Endothelial cell of umbilical vein (primary cell): ENCODE data around the gene EMID1. TPM values are rescaled to one million over a fixed set of nuclear protein-coding genes. Genes with fewer than 3 reads are reported as not detected.

Source experiments
- BruUV-seq: library from RNA; stranded (reverse); fragments of 400-500 nt; replicated peaks from 2 replicates; lab custom pipeline; 2021; lab: Mats Ljungman, UMichigan
- CTCF ChIA-PET: fragments of 300-600, 350-600 bp; sonication (Branson Sonifier 250); formaldehyde crosslinking; loops from one replicate; lab custom pipeline; 2021; ENCODE audit warnings: antibody characterized with exemption, inconsistent platforms; lab: Charles Lee
- POLR2A ChIA-PET: fragments of 300-600, 350-600 bp; sonication (Branson Sonifier 250); formaldehyde crosslinking; loops from one replicate; lab custom pipeline; 2021; ENCODE audit warnings: antibody characterized with exemption, inconsistent platforms; lab: Charles Lee
- DNase-seq: peaks from one replicate; pipeline ENCODE4 v3.0.0-alpha.2; 2011; ENCODE audit warnings: low read depth, low spot score
- FAIRE-seq: peaks from 2 replicates; lab custom pipeline; 2011; peaks lifted over from hg19 to GRCh38; lab: Jason Lieb, UNC
- H2AFZ ChIP-seq: 2 replicates; pipeline ENCODE4 v1.6.0; 2012; ENCODE audit warnings: low read depth, low read length, control low read depth, inconsistent platforms
- H3K27ac ChIP-seq: 2 replicates; pipeline ENCODE4 v1.5.1; 2011; ENCODE audit warnings: low read depth, mild to moderate bottlenecking, control low read depth, low read length, moderate library complexity; ENCODE audit not compliant: insufficient read depth
- H3K27me3 ChIP-seq, 2 experiments: 2 replicates each; pipeline versions ENCODE4 v1.6.0 to v1.6.1; 2011; ENCODE audit warnings: low read length in 2 of 2, mixed read lengths in 1 of 2; ENCODE audit not compliant: control insufficient read depth in 2 of 2, insufficient read depth in 2 of 2
- H3K36me3 ChIP-seq, 2 experiments: 2 replicates in 1 of 2; 3 replicates in 1 of 2; pipeline ENCODE4 v1.5.1; 2011; ENCODE audit warnings: low read length in 2 of 2, mild to moderate bottlenecking in 1 of 2, moderate library complexity in 1 of 2; ENCODE audit not compliant: control insufficient read depth in 2 of 2, insufficient read depth in 2 of 2; ENCODE audit errors: extremely low read depth in 1 of 2
- H3K4me1 ChIP-seq: 3 replicates; pipeline ENCODE4 v1.5.1; 2011; ENCODE audit warnings: mild to moderate bottlenecking, low read length; ENCODE audit not compliant: control insufficient read depth, insufficient read depth; ENCODE audit errors: extremely low read depth
- H3K4me2 ChIP-seq: 2 replicates; pipeline ENCODE4 v1.6.1; 2011; ENCODE audit warnings: low read length, control low read depth, mixed read lengths; ENCODE audit not compliant: insufficient read depth
- H3K4me3 ChIP-seq, 3 experiments: fragments of 200-600 bp in 1 of 3; sonication (generic), shearing (Covaris generic) in 1 of 3; replicated peaks in 1 of 3; 2 replicates each; pipeline ENCODE4 v1.5.1; 2011 to 2016; ENCODE audit warnings: control low read depth in 3 of 3, low read length in 3 of 3, mild to moderate bottlenecking in 2 of 3, inconsistent platforms in 1 of 3, low read depth in 1 of 3, moderate library complexity in 1 of 3; ENCODE audit not compliant: insufficient read depth in 1 of 3
- H3K79me2 ChIP-seq: 2 replicates; pipeline ENCODE4 v1.6.0; 2012; ENCODE audit warnings: low read length, inconsistent platforms; ENCODE audit not compliant: control insufficient read depth, insufficient read depth
- H3K9ac ChIP-seq: replicated peaks from 2 replicates; pipeline ENCODE3; 2011; ENCODE audit warnings: low read length, control low read depth; ENCODE audit not compliant: insufficient read depth; ENCODE audit errors: extremely low read depth
- H3K9me1 ChIP-seq: replicated peaks from 3 replicates; pipeline ENCODE4 v1.6.0; 2011; ENCODE audit warnings: mild to moderate bottlenecking, low read length; ENCODE audit not compliant: control insufficient read depth, insufficient read depth; ENCODE audit errors: extremely low read depth
- H3K9me3 ChIP-seq: replicated peaks from 2 replicates; pipeline ENCODE4 v1.5.1; 2012; ENCODE audit warnings: low read length, inconsistent platforms; ENCODE audit not compliant: control insufficient read depth, insufficient read depth
- H4K20me1 ChIP-seq: replicated peaks from 2 replicates; pipeline ENCODE3; 2011; ENCODE audit warnings: mild to moderate bottlenecking, low read length; ENCODE audit not compliant: control insufficient read depth, insufficient read depth; ENCODE audit errors: extremely low read depth
- EZH2 ChIP-seq: IDR thresholded peaks from 2 replicates; pipeline ENCODE4 v1.6.1; 2012; ENCODE audit warnings: borderline replicate concordance, low read depth, mild to moderate bottlenecking, moderate library complexity, low read length, inconsistent platforms; ENCODE audit not compliant: severe bottlenecking
- FOS ChIP-seq: IDR thresholded peaks from 2 replicates; pipeline ENCODE4 v1.6.1; 2011; ENCODE audit warnings: mild to moderate bottlenecking, low read length, moderate library complexity, borderline replicate concordance; ENCODE audit not compliant: insufficient read depth
- GATA2 ChIP-seq: IDR thresholded peaks from 2 replicates; pipeline ENCODE4 v1.7.0; 2011; ENCODE audit warnings: low read depth, mild to moderate bottlenecking, moderate library complexity, mixed read lengths, low read length; ENCODE audit not compliant: insufficient read length, insufficient read depth
- JUN ChIP-seq: IDR thresholded peaks from 2 replicates; pipeline ENCODE4 v1.6.1; 2011; ENCODE audit warnings: borderline replicate concordance, low read depth; ENCODE audit not compliant: insufficient read length, insufficient read depth
- MYC ChIP-seq: IDR thresholded peaks from one replicate; pipeline ENCODE4 v1.6.1; 2011; ENCODE audit warnings: mild to moderate bottlenecking, low read depth, low read length
- POLR2A ChIP-seq: IDR thresholded peaks from 2 replicates; pipeline ENCODE4 v1.6.1; 2012; ENCODE audit warnings: low read depth, mild to moderate bottlenecking, control low read depth, low read length
- POLR2AphosphoS5 ChIP-seq: IDR thresholded peaks from 2 replicates; pipeline ENCODE4 v1.6.1; 2012; ENCODE audit warnings: low read depth, mild to moderate bottlenecking, control low read depth, low read length, moderate library complexity; ENCODE audit not compliant: insufficient read depth
- dilution Hi-C: fragments of 300-500 bp; cut with MboI; formaldehyde crosslinking; loops from one replicate; pipeline ENCODE4 v1.15.0; 2019; ENCODE audit warnings: low sequenced_read_pairs; ENCODE audit not compliant: extremely low pct_ligation_motif_present
- intact Hi-C: fragments of 100-400 bp; cut with micrococcal nuclease; formaldehyde crosslinking; loops from one replicate; pipeline ENCODE4 v1.10.0; 2022
- polyA plus RNA-seq, 4 experiments: library from polyadenylated mRNA; depleted of rRNA in 3 of 4; stranded (reverse) in 3 of 4; unstranded in 1 of 4; fragments of >200 nt; gene quantifications; 2 replicates each; pipeline versions ENCODE4 v1.2.1 to v1.2.3, GENCODE V29; 2011 to 2012; ENCODE audit warnings: missing spikeins in 1 of 4
- total RNA-seq: library from RNA; stranded (reverse); gene quantifications from 2 replicates; pipeline ENCODE4 v1.2.3, GENCODE V29; 2021
- TF ChIP-seq, protein P1 (sequence below): IDR thresholded peaks from 2 replicates; pipeline ENCODE4 v1.6.1; 2011; ENCODE audit not compliant: insufficient read depth, insufficient read length
- TF ChIP-seq, protein P2 (sequence below), 2 donors: IDR thresholded peaks; 1 replicate in 1 of 2; 2 replicates in 1 of 2; pipeline ENCODE4 v1.5.1; 2011; ENCODE audit warnings: low read length in 2 of 2, mild to moderate bottlenecking in 2 of 2, moderate library complexity in 2 of 2, control low read depth in 1 of 2, inconsistent platforms in 1 of 2, low read depth in 1 of 2; ENCODE audit not compliant: insufficient read depth in 1 of 2; ENCODE audit errors: extremely low read depth in 1 of 2

EMID1 gene
- total and polyA plus RNA-seq, 2 donors (not counting 3 experiments of a cell fraction or from before 2014, with no cell fraction given), result 0.51 to 0.75 TPM

DNA sequence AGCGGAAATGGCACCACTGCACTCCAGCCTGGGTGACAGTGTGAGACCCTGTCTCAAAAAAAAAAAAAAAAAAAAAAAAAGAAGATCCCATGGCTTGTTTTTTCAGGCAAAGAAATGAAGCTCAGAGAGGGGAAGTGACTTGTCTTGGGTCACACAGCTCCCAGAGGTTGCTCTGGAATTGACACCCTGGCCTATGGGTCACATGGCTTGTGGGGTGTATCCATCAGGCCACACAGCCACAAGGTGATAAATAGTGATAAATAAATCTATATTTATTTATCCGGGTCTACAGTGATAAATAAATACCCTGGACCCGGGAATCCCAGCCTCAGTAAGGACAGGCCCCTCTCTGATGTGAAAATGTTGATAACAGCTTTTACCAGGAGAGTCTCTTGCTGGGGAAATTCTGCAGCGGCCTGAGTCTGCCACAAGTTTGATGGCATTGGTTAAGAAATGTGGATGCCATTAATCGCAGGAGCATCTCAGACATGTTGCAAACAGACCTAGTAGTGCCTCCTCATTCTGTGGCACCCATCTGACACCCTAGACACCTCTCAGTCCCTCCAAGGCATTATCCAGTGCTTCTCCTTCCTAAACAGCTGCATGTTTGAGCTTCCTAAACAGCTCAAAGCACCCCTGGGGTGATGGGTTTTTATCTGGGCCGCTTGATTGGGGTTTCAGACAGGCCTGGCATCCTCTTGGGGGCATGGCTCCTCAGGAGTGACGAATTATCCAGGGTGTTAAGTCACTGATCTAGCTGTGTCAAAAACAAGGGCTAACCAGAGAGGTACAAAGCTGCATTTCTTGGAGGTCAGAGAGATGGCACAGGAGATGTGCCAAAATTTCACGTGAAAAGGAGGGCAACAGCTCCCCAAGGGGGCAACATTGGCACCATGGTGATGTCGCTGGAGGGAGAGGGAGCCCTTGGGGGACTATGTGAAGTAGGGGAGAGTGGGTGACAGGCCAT lies 1.9 kb upstream of the EMID1 start:
- DNase-seq (no peak), FAIRE-seq (no peak)
- BruUV-seq, result no TSS peak
- no peaks in the 10 kb centered on the region for H3K79me2 ChIP-seq
- TF ChIP-seq, protein P1, sequence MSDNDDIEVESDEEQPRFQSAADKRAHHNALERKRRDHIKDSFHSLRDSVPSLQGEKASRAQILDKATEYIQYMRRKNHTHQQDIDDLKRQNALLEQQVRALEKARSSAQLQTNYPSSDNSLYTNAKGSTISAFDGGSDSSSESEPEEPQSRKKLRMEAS, result no peak
- TF ChIP-seq MYC, result no peak
- peaks cover 9% of the 10 kb centered on the region for H3K4me1 ChIP-seq
- H4K20me1 ChIP-seq, result no peaks in the 10 kb centered on the region
- H3K36me3 ChIP-seq, result no peaks in the 10 kb centered on the region
- intact Hi-C loops (no loop called here), dilution Hi-C loops (no loop called here)
- H3K4me2 ChIP-seq, result no peak overlapping the region
- H3K27ac ChIP-seq, result no peak overlapping the region
- no peaks in the 10 kb centered on the region for H3K9me1 ChIP-seq
- ChIA-PET CTCF (interaction anchor here (1.7 to 3.6 kb wide), 4 partner anchors 10 to 42 kb away, joined by 3 to 25 read pairs (median 6); no protein-coding TSS in a partner anchor), POLR2A (no interaction called here)
- H2AFZ ChIP-seq, result no peak overlapping the region
- H3K27me3 ChIP-seq, result peaks cover 0 to 9% of the 10 kb centered on the region in 2 experiments
- no peaks in the 10 kb centered on the region for H3K9me3 ChIP-seq
- no peak overlapping the region for H3K9ac ChIP-seq
- no peak overlapping the region for H3K4me3 ChIP-seq

DNA sequence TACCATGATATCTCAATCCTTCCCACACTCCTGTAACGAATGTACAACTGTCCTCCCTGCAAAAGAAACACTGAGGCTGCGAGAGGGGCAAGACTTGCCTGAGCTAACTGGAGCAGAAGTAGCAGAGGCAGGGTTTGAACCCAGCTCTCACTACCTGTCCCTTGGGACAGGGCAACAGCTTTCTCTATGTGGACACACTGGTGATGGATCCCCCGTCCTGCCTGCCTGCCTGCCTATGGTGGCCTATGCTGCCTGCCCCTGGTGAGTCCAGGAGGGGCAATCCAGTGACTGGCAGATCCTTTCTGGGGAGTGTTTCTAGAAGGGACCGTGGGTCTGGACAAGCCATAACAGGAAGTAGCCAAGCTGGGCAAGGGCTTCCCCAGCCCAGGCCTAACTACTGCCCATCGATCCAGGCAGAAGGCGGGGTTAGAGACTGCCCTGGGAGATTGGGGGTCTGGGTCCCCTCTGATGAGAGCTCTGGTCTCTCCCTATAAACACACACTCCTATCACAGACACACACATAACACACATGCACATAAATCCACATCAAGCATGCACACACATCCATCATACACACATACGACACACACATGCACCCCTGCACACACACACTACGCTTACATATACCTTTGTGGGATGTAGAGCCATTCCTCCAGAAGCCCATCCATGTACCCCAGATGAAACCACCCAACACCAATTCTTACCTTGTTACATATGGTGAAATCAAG lies 1.1 kb upstream of the EMID1 start:
- Histone ChIP-seq H2AFZ (no peak overlapping the region), H4K20me1 (no peaks in the 10 kb centered on the region), H3K4me1 (peaks cover 9% of the 10 kb centered on the region), H3K27ac (no peak overlapping the region), H3K9me3 (no peaks in the 10 kb centered on the region), H3K9ac (no peak overlapping the region), H3K4me3 (no peak overlapping the region), H3K4me2 (no peak overlapping the region), H3K9me1 (no peaks in the 10 kb centered on the region), H3K36me3 (no peaks in the 10 kb centered on the region), H3K79me2 (no peaks in the 10 kb centered on the region), H3K27me3 (peaks cover 0 to 9% of the 10 kb centered on the region in 2 experiments)
- intact Hi-C loops (no loop called here), dilution Hi-C loops (no loop called here)
- no TSS peak for BruUV-seq
- CTCF ChIA-PET, result interaction anchor here (1.8 to 3.6 kb wide), 3 partner anchors 11 to 41 kb away, joined by 5 to 25 read pairs (median 6); no protein-coding TSS in a partner anchor
- DNase-seq (no peak), FAIRE-seq (no peak)
- POLR2A ChIA-PET, result no interaction called here
- no peak for TF ChIP-seq JUN
- TF ChIP-seq MYC, result no peak
- TF ChIP-seq, protein P2, sequence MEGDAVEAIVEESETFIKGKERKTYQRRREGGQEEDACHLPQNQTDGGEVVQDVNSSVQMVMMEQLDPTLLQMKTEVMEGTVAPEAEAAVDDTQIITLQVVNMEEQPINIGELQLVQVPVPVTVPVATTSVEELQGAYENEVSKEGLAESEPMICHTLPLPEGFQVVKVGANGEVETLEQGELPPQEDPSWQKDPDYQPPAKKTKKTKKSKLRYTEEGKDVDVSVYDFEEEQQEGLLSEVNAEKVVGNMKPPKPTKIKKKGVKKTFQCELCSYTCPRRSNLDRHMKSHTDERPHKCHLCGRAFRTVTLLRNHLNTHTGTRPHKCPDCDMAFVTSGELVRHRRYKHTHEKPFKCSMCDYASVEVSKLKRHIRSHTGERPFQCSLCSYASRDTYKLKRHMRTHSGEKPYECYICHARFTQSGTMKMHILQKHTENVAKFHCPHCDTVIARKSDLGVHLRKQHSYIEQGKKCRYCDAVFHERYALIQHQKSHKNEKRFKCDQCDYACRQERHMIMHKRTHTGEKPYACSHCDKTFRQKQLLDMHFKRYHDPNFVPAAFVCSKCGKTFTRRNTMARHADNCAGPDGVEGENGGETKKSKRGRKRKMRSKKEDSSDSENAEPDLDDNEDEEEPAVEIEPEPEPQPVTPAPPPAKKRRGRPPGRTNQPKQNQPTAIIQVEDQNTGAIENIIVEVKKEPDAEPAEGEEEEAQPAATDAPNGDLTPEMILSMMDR (IDR thresholded peaks at IDR 0.05; ENCODE audit: extremely low read depth in 1 of 2, insufficient read depth in 1 of 2, low read depth in 1 of 2, low read length in 2 of 2), result no peak
- no peak for TF ChIP-seq FOS
- TF ChIP-seq, protein P1, result no peak
- TF ChIP-seq EZH2, result no peak
- TF ChIP-seq POLR2AphosphoS5, result no peak
- TF ChIP-seq POLR2A, result no peak
- TF ChIP-seq GATA2, result no peak
